ENCODE measurements around the gene ADCK2. TPM values are rescaled to one million over a fixed set of nuclear protein-coding genes. Genes with fewer than 3 reads are reported as not detected.
A peak's percentile ranks its signal among the peaks of the same experiment; 100 is the strongest.
"Not testable (repeated sequence)": the region's sequence is repeated elsewhere in the genome, so short reads cannot be mapped to it uniquely, and the experiment has no call there.

Gene ADCK2
- polyA plus RNA-seq, 3 donors = 24.7 to 25.5 (median 25.1) TPM

GRCh38 chr7:140673063-140673773, 473 bp downstream of the ADCK2 start:
- peak in 1 of 3 donors; percentile 35 for DNase-seq (ENCODE audit: low read depth in 3 of 3, low spot score in 2 of 3)

- DNase-seq (ENCODE audit: low read depth in 3 of 3, low spot score in 2 of 3) = no peak
These were observed 1.0 kb downstream of the ADCK2 start for GRCh38 chr7:140673774-140674155.

- DNase-seq (ENCODE audit: low read depth in 3 of 3, low spot score in 2 of 3) = no peak
These were observed 1.6 kb downstream of the ADCK2 start for GRCh38 chr7:140674356-140674800.

GRCh38 chr7:140674899-140675701, 2.4 kb downstream of the ADCK2 start:
- DNase-seq (ENCODE audit: low read depth in 3 of 3, low spot score in 2 of 3) = no peak

GRCh38 chr7:140675726-140676125, 3.0 kb downstream of the ADCK2 start:
- no peak for DNase-seq (ENCODE audit: low read depth in 3 of 3, low spot score in 2 of 3)

- DNase-seq (ENCODE audit: low read depth in 3 of 3, low spot score in 2 of 3) = no peak
These were observed 3.6 kb downstream of the ADCK2 start for GRCh38 chr7:140676306-140676705.

- DNase-seq (ENCODE audit: low read depth in 3 of 3, low spot score in 2 of 3) = not testable (repeated sequence)
These were observed 4.2 kb downstream of the ADCK2 start for GRCh38 chr7:140676956-140677355.

- DNase-seq (ENCODE audit: low read depth in 3 of 3, low spot score in 2 of 3) = no peak
These were observed 4.8 kb downstream of the ADCK2 start for GRCh38 chr7:140677496-140677895.

GRCh38 chr7:140678081-140678815, 5.5 kb downstream of the ADCK2 start:
- DNase-seq (ENCODE audit: low read depth in 3 of 3, low spot score in 2 of 3) = no peak

- DNase-seq (ENCODE audit: low read depth in 3 of 3, low spot score in 2 of 3) = no peak
These were observed 6.0 kb downstream of the ADCK2 start for GRCh38 chr7:140678816-140679130.

GRCh38 chr7:140679186-140679585, 6.4 kb downstream of the ADCK2 start:
- DNase-seq (ENCODE audit: low read depth in 3 of 3, low spot score in 2 of 3) = no peak

- DNase-seq (ENCODE audit: low read depth in 3 of 3, low spot score in 2 of 3) = no peak
These were observed 8.1 kb downstream of the ADCK2 start for GRCh38 chr7:140680886-140681285.

- DNase-seq (ENCODE audit: low read depth in 3 of 3, low spot score in 2 of 3) = no peak
These were observed 9.0 kb downstream of the ADCK2 start for GRCh38 chr7:140681766-140682165.

GRCh38 chr7:140683657-140684056, 10.9 kb downstream of the ADCK2 start:
- DNase-seq (ENCODE audit: low read depth in 3 of 3, low spot score in 2 of 3) = no peak

GRCh38 chr7:140684066-140684950, 11.6 kb downstream of the ADCK2 start:
- DNase-seq (ENCODE audit: low read depth in 3 of 3, low spot score in 2 of 3) = no peak

GRCh38 chr7:140685407-140686087, 12.8 kb downstream of the ADCK2 start:
- DNase-seq (ENCODE audit: low read depth in 3 of 3, low spot score in 2 of 3) = no peak

GRCh38 chr7:140686921-140687320, 14.2 kb downstream of the ADCK2 start:
- DNase-seq (ENCODE audit: low read depth in 3 of 3, low spot score in 2 of 3) = no peak

GRCh38 chr7:140688341-140688740, 15.6 kb downstream of the ADCK2 start:
- no peak for DNase-seq (ENCODE audit: low read depth in 3 of 3, low spot score in 2 of 3)

- no peak for DNase-seq (ENCODE audit: low read depth in 3 of 3, low spot score in 2 of 3)
These were observed 16.7 kb downstream of the ADCK2 start for GRCh38 chr7:140689199-140690152.

Data from right renal cortex interstitium (tissue), 3 donors.